OCI-LY1 (cell line): ENCODE data around the gene SRGAP2C.

ENCODE experiments used
- EZH2 ChIP-seq: fragments of 200-600 bp; sonication (generic), shearing (Covaris generic); IDR thresholded peaks from 2 replicates; pipeline ENCODE4 v1.8.0; 2017; ENCODE audit warnings: borderline replicate concordance, mixed run types, mild to moderate bottlenecking, antibody characterized with exemption, low read length, moderate library complexity, mixed read lengths
- TF ChIP-seq, protein P1 (sequence below): fragments of 200-600 bp; sonication (generic), shearing (Covaris generic); IDR thresholded peaks from 2 replicates; pipeline ENCODE4 v1.5.1; 2017; ENCODE audit warnings: mild to moderate bottlenecking, antibody characterized with exemption, low read length, moderate library complexity, mixed read lengths

DNA sequence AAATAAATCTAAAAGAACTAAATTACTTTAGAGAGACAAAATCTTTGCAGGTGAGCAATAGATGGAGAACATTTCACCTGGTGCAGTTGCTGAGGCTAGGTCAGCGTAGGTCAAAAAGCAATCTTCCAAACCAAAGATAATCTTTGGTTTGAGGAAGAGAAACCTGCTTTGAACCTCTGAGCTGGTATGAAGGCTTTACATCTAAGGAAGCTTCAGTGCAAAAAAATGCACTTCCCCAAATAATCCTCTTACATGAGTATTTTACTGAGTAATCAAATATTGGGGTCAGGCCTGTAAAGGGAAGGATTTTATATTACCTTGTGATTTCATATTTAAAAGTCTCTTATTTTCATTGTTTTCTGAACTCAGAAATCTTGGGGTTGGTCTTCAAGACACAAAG lies 223.6 kb downstream of the SRGAP2C start:
- TF ChIP-seq, protein P1, sequence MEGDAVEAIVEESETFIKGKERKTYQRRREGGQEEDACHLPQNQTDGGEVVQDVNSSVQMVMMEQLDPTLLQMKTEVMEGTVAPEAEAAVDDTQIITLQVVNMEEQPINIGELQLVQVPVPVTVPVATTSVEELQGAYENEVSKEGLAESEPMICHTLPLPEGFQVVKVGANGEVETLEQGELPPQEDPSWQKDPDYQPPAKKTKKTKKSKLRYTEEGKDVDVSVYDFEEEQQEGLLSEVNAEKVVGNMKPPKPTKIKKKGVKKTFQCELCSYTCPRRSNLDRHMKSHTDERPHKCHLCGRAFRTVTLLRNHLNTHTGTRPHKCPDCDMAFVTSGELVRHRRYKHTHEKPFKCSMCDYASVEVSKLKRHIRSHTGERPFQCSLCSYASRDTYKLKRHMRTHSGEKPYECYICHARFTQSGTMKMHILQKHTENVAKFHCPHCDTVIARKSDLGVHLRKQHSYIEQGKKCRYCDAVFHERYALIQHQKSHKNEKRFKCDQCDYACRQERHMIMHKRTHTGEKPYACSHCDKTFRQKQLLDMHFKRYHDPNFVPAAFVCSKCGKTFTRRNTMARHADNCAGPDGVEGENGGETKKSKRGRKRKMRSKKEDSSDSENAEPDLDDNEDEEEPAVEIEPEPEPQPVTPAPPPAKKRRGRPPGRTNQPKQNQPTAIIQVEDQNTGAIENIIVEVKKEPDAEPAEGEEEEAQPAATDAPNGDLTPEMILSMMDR: no peak
- TF ChIP-seq EZH2: no peak
